Neural cell (in vitro differentiated cells): Measurements from ENCODE around the gene C17orf75.

Experiments
- EP300 ChIP-seq: fragments of 450-650 bp; conservative IDR thresholded peaks from 2 replicates; pipeline ENCODE4 v1.6.1; 2014; ENCODE audit warnings: antibody characterized with exemption, mild to moderate bottlenecking, moderate library complexity; ENCODE audit not compliant: poor library complexity, severe bottlenecking
- EZH2 ChIP-seq: fragments of 200-600, 300-800 bp; shearing (Covaris generic), sonication (generic); IDR thresholded peaks from 2 replicates; pipeline ENCODE4 v1.6.1; 2014; ENCODE audit warnings: antibody characterized with exemption, low read length, borderline replicate concordance, mild to moderate bottlenecking; ENCODE audit not compliant: insufficient read depth, poor library complexity, severe bottlenecking
- POLR2AphosphoS5 ChIP-seq: IDR thresholded peaks from 2 replicates; pipeline ENCODE4 v1.6.1; 2012
- SMC3 ChIP-seq: fragments of 450-650 bp; conservative IDR thresholded peaks from 2 replicates; pipeline ENCODE4 v1.6.1; 2014; ENCODE audit warnings: antibody characterized with exemption, mild to moderate bottlenecking, moderate library complexity; ENCODE audit not compliant: poor library complexity
- TF ChIP-seq, protein P1 (sequence below): fragments of 450-650 bp; IDR thresholded peaks from 2 replicates; pipeline ENCODE4 v1.5.1; 2014; ENCODE audit warnings: antibody characterized with exemption, mild to moderate bottlenecking, moderate library complexity; ENCODE audit not compliant: poor library complexity, severe bottlenecking

DNA sequence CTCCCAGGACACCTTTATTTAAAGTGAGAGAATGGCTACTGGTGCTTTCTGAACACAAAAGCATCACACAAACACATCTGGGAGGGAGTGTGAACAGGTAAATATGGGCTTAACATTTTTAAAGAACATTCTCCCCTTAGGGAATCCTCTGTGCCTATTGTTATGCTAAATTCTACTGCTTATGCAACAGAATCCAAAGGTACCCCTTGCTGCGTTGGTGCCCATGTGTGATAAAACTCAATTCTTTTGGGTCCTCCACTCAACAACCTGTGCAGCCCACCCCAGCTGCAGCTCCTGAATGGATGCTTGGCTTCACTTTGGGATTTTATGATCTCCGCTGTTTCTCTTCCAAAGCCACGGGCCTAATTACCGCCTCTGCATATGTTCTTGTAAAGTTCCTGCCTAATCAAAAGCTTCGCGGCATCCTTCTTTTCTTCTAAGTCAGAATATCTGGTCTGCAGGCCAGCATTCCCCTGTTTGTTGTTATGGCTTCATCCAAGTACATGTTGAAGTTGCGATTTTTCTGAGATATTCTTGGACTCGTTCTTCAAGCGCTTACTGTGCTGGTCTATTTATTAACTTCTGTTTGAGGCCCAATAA is 52.4 kb downstream of the C17orf75 start:
- TF ChIP-seq EZH2 (no peak), EP300 (no peak), POLR2AphosphoS5 (no peak), SMC3 (no peak)
- TF ChIP-seq, protein P1, sequence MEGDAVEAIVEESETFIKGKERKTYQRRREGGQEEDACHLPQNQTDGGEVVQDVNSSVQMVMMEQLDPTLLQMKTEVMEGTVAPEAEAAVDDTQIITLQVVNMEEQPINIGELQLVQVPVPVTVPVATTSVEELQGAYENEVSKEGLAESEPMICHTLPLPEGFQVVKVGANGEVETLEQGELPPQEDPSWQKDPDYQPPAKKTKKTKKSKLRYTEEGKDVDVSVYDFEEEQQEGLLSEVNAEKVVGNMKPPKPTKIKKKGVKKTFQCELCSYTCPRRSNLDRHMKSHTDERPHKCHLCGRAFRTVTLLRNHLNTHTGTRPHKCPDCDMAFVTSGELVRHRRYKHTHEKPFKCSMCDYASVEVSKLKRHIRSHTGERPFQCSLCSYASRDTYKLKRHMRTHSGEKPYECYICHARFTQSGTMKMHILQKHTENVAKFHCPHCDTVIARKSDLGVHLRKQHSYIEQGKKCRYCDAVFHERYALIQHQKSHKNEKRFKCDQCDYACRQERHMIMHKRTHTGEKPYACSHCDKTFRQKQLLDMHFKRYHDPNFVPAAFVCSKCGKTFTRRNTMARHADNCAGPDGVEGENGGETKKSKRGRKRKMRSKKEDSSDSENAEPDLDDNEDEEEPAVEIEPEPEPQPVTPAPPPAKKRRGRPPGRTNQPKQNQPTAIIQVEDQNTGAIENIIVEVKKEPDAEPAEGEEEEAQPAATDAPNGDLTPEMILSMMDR = no peak
